NB4 (cell line): ENCODE data around the gene EIF1AD.

Source experiments
- DNase-seq: peaks from one replicate; pipeline ENCODE4 v3.0.0; 2010; ENCODE audit warnings: low read depth
- H3K4me3 ChIP-seq: one replicate; pipeline ENCODE4 v1.5.1; 2011; ENCODE audit warnings: mild to moderate bottlenecking, low read depth, low read length, moderate library complexity
- CTCF ChIP-seq: IDR thresholded peaks from one replicate; pipeline ENCODE4 v1.5.1; 2012; ENCODE audit warnings: low read depth, low read length
- MAX ChIP-seq: IDR thresholded peaks from 2 replicates; pipeline ENCODE4 v1.6.1; 2011; ENCODE audit warnings: low read depth, low read length
- MYC ChIP-seq: IDR thresholded peaks from 2 replicates; pipeline ENCODE4 v1.6.1; 2011; ENCODE audit warnings: low read depth, low read length
- POLR2A ChIP-seq: IDR thresholded peaks from 2 replicates; pipeline ENCODE4 v1.6.1; 2011; ENCODE audit warnings: mild to moderate bottlenecking; ENCODE audit not compliant: insufficient read length; ENCODE audit errors: extremely low read depth

EIF1AD gene

GRCh38 chr11:65967329-65967934 is 34.5 kb downstream of the EIF1AD start:
- no peak for DNase-seq
- TF ChIP-seq MYC = no peak
- no peak for TF ChIP-seq MAX
- no peak for TF ChIP-seq CTCF
- TF ChIP-seq POLR2A = no peak
- no peak overlapping the region for H3K4me3 ChIP-seq

- DNase-seq = no peak
- TF ChIP-seq MAX (no peak), POLR2A (no peak), MYC (no peak), CTCF (no peak)
Observed at GRCh38 chr11:65965986-65966762, 35.8 kb downstream of the EIF1AD start.

GRCh38 chr11:65964906-65965305 is 37.1 kb downstream of the EIF1AD start:
- no peak overlapping the region for H3K4me3 ChIP-seq
- TF ChIP-seq CTCF (no peak), MYC (no peak)
- DNase-seq = no peak

More at GRCh38 chr11:65965986-65966762, 35.8 kb downstream of the EIF1AD start:
- H3K4me3 ChIP-seq = no peak overlapping the region

GRCh38 chr11:65962141-65962564 is 39.8 kb downstream of the EIF1AD start:
- peak overlapping the region; percentile 97 for H3K4me3 ChIP-seq

GRCh38 chr11:65961267-65962140 is 40.5 kb downstream of the EIF1AD start, which contains the start of gene SART1:
SART1 (plus strand) TSS chr11:65961734; CDS start chr11:65961781, 47 bp downstream.
- DNase-seq = peak; percentile 99
- peak; percentile 84 for TF ChIP-seq MAX
- peak; percentile 85 for TF ChIP-seq MYC
- peak; percentile 96 for TF ChIP-seq POLR2A
- no peak for TF ChIP-seq CTCF

More at GRCh38 chr11:65962141-65962564, 39.8 kb downstream of the EIF1AD start:
- no peak for DNase-seq
- TF ChIP-seq MYC = no peak
- TF ChIP-seq POLR2A = no peak
- TF ChIP-seq CTCF = no peak
- TF ChIP-seq MAX = no peak

More at GRCh38 chr11:65961267-65962140, 40.5 kb downstream of the EIF1AD start, which contains the start of gene SART1:
- peak within 1 kb of the TSS; percentile 97 for H3K4me3 ChIP-seq
